ENCODE data around the gene IFI16.
"Not testable (repeated sequence)": the region's sequence is repeated elsewhere in the genome, so short reads cannot be mapped to it uniquely, and the experiment has no call there.

Gene IFI16

GRCh38 chr1:159008744-159009188, 941 bp upstream of the IFI16 start:
- peak; percentile 71 for DNase-seq

GRCh38 chr1:159009287-159009686, 420 bp upstream of the IFI16 start:
- DNase-seq: no peak

GRCh38 chr1:159010391-159010790, 684 bp downstream of the IFI16 start:
- no peak for DNase-seq

- not testable (repeated sequence) for DNase-seq
These were observed 1.3 kb downstream of the IFI16 start for GRCh38 chr1:159011001-159011400.

GRCh38 chr1:159011751-159012150, 2.0 kb downstream of the IFI16 start:
- DNase-seq: no peak

GRCh38 chr1:159012495-159012894, 2.8 kb downstream of the IFI16 start:
- DNase-seq: no peak

GRCh38 chr1:159014003-159014571, 4.4 kb downstream of the IFI16 start:
- no peak for DNase-seq

- DNase-seq: no peak
These were observed 5.1 kb downstream of the IFI16 start for GRCh38 chr1:159014851-159015250.

GRCh38 chr1:159015440-159015909, 5.8 kb downstream of the IFI16 start:
- DNase-seq: peak; percentile 75

GRCh38 chr1:159023723-159024122, 14.0 kb downstream of the IFI16 start:
- no peak for DNase-seq

- DNase-seq: no peak
These were observed 15.3 kb downstream of the IFI16 start for GRCh38 chr1:159025043-159025442.

GRCh38 chr1:159026841-159027240, 17.1 kb downstream of the IFI16 start:
- DNase-seq: not testable (repeated sequence)

GRCh38 chr1:159030311-159030710, 20.6 kb downstream of the IFI16 start:
- DNase-seq: no peak

- DNase-seq: no peak
These were observed 21.3 kb downstream of the IFI16 start for GRCh38 chr1:159030877-159031447.

- DNase-seq: no peak
These were observed 30.5 kb downstream of the IFI16 start for GRCh38 chr1:159040206-159040605.

- DNase-seq: no peak
These were observed 31.4 kb downstream of the IFI16 start for GRCh38 chr1:159040893-159041724.

- DNase-seq: not testable (repeated sequence)
These were observed 36.8 kb downstream of the IFI16 start for GRCh38 chr1:159046486-159046885.

- no peak for DNase-seq
These were observed 41.7 kb downstream of the IFI16 start for GRCh38 chr1:159051436-159051835.

- no peak for DNase-seq
These were observed 44.7 kb downstream of the IFI16 start for GRCh38 chr1:159054427-159054826.

GRCh38 chr1:159055181-159055641, 45.5 kb downstream of the IFI16 start:
- no peak for DNase-seq

- DNase-seq: no peak
These were observed 46.5 kb downstream of the IFI16 start for GRCh38 chr1:159056069-159056698.

GRCh38 chr1:159058751-159059150, 49.0 kb downstream of the IFI16 start:
- DNase-seq: no peak

GRCh38 chr1:159065106-159065505, 55.4 kb downstream of the IFI16 start:
- DNase-seq: no peak
